Heart left ventricle (tissue), 16 donors: Measurements from ENCODE around the gene SLC4A1AP. TPM values are rescaled to one million over a fixed set of nuclear protein-coding genes. Genes with fewer than 3 reads are reported as not detected.
"Not testable (repeated sequence)": the region's sequence is repeated elsewhere in the genome, so short reads cannot be mapped to it uniquely, and the experiment has no call there.

Source experiments
- ATAC-seq, 4 donors: fragments of 200-7000 bp; cut with Tn5 transposase; one replicate each; pipeline ENCODE4 v1.9.1; 2020 to 2022; ENCODE audit warnings: moderate library complexity in 4 of 4, mild to moderate bottlenecking in 3 of 4, moderate number of reproducible peaks in 1 of 4
- DNase-seq, 5 donors: peaks; one replicate each; pipeline ENCODE4 v3.0.0-alpha.2; 2020
- H3K27ac ChIP-seq, 12 donors: fragments of 200-600 bp; sonication (generic) in 4 of 12; one replicate each; pipeline versions ENCODE4 v1.5.0 to v1.8.0; 2016 to 2022; ENCODE audit warnings: mild to moderate bottlenecking in 2 of 12
- H3K27me3 ChIP-seq, 9 donors: fragments of 200-600 bp; sonication (generic) in 2 of 9; one replicate each; pipeline versions ENCODE4 v1.5.1 to v1.8.0; 2016 to 2022; ENCODE audit warnings: mild to moderate bottlenecking in 3 of 9
- H3K36me3 ChIP-seq, 9 donors: fragments of 200-600 bp; sonication (generic) in 2 of 9; one replicate each; pipeline versions ENCODE4 v1.5.0 to v1.8.0; 2018 to 2022; ENCODE audit warnings: mild to moderate bottlenecking in 2 of 9
- H3K4me1 ChIP-seq, 12 donors: fragments of 200-600 bp; sonication (generic) in 4 of 12; one replicate each; pipeline versions ENCODE4 v1.5.0 to v1.8.0; 2016 to 2022; ENCODE audit warnings: mild to moderate bottlenecking in 3 of 12
- H3K4me3 ChIP-seq, 12 donors: fragments of 200-600 bp; sonication (generic) in 4 of 12; one replicate each; pipeline versions ENCODE4 v1.5.0 to v1.8.0; 2017 to 2022; ENCODE audit warnings: mild to moderate bottlenecking in 9 of 12, moderate library complexity in 4 of 12
- H3K9me3 ChIP-seq, 12 donors: fragments of 200-600 bp; sonication (generic) in 4 of 12; one replicate each; pipeline versions ENCODE4 v1.5.0 to v1.8.0; 2016 to 2022; ENCODE audit warnings: mild to moderate bottlenecking in 1 of 12
- POLR2A ChIP-seq, 2 donors: fragments of 450-650 bp; IDR thresholded peaks; one replicate each; pipeline ENCODE4 v1.6.1; 2017; ENCODE audit warnings: antibody characterized with exemption in 2 of 2, mild to moderate bottlenecking in 2 of 2, moderate library complexity in 2 of 2
- WGBS, 4 donors: extraction: QIAGEN DNeasy Blood & Tissue Kit in 2 of 4; methylation state at CpG; one replicate each; pipeline versions ENCODE4 v1.1.5 to v1.1.7; 2013 to 2018; 5-methylcytosine and 5-hydroxymethylcytosine counted together
- intact Hi-C, 10 donors: fragments of 100-400 bp; cut with DNase I; formaldehyde crosslinking; loops; one replicate each; pipeline versions ENCODE4 v1.11.1 to v1.14.2; 2022
- polyA plus RNA-seq, 2 donors: library from polyadenylated mRNA; stranded (reverse); fragments of 200-250 nt; gene quantifications; one replicate each; pipeline ENCODE4 v1.2.3, GENCODE V29; 2013
- total RNA-seq, 9 donors: library from RNA; depleted of rRNA in 2 of 9; stranded (reverse); fragments of >200 nt in 2 of 9; fragmentation: NEBNext Ultra II Directional in 3 of 9; extraction: Animal tissue kit (Norgen Biotek cat#: 25700) in 3 of 9; gene quantifications; one replicate each; pipeline versions ENCODE4 v1.1.0 to v1.2.4, GENCODE V29; 2016 to 2023
- TF ChIP-seq, protein P1 (sequence below), 12 donors: fragments of 200-600 bp; sonication (generic) in 4 of 12; IDR thresholded peaks; one replicate each; pipeline versions ENCODE4 v1.5.0 to v1.8.0; 2018 to 2022; ENCODE audit warnings: antibody characterized with exemption in 12 of 12, mild to moderate bottlenecking in 5 of 12
- donor health status: ischemic (EF 13 %, LVEDD 7.1; RV severe dilation, severe dysfunction).
- donor health status: healthy with polysubstance abuse.
- donor health status: DM: no; HTN: yes; CAD: no.
- donor health status: DM: no; HTN: no; CAD: no.
- donor health status: ischemic (EF 25% LVEDD 6.9; RV normal size, moderate dysfunction).
- donor health status: ischemic (EF 25% LVEDD 5.7; RV mildly dilated, moderate dysfunction).
- donor health status: healthy.
- donor health status: DM: yes; HTN: yes; CAD: no.
- donor health status: ischemic (EF 35%, LVEDD 5.7; RV mildly dilated, moderate dysfunction).
- donor health status: nonischemic (EF 11% LVEDD 7.7; RV severe dilation, severe dysfunction).
- donor health status: DM: yes; HTN: yes; CAD: no.
- donor health status: PGD.
- donor health status: ischemic (EF 29% LVEDD 5.4; RV normal size, mild dysfunction).
- donor health status: nonischemic (EF 23%, LVEDD 6.1; RV moderate dilation, normal function).

SLC4A1AP gene
- total and polyA plus RNA-seq, 11 donors, result 14.9 to 27.8 (median 22.4) TPM

DNA sequence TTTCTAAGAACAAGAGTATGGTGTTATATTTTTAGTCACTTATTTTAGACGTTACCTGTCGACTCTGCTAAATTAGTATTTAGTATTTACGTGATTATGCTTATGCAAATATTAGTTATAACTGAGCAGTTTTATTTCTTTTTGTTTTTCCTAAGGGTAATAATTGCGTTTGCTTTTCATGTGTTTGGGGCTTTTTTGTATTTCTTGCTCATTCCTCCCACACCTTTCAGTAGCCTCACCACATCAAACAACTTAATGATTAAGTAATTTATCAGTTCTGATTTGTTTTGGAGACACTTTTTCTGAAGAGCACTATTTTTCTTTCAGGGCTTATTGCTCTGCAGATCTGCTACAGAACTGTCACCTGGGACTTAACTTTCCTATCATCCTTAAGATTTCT lies 7.5 kb downstream of the SLC4A1AP start:
- DNase-seq, result no peak
- no peak overlapping the region for H3K27ac ChIP-seq
- no peaks in the 10 kb centered on the region for H3K27me3 ChIP-seq
- H3K4me3 ChIP-seq, result no peak overlapping the region
- whole genome bisulfite sequencing, 4 donors, result 88 to 96% (median 94%) methylated on average over 4 of the region's 4 CpGs
- intact Hi-C loops, result no loop called here
- TF ChIP-seq, protein P1, sequence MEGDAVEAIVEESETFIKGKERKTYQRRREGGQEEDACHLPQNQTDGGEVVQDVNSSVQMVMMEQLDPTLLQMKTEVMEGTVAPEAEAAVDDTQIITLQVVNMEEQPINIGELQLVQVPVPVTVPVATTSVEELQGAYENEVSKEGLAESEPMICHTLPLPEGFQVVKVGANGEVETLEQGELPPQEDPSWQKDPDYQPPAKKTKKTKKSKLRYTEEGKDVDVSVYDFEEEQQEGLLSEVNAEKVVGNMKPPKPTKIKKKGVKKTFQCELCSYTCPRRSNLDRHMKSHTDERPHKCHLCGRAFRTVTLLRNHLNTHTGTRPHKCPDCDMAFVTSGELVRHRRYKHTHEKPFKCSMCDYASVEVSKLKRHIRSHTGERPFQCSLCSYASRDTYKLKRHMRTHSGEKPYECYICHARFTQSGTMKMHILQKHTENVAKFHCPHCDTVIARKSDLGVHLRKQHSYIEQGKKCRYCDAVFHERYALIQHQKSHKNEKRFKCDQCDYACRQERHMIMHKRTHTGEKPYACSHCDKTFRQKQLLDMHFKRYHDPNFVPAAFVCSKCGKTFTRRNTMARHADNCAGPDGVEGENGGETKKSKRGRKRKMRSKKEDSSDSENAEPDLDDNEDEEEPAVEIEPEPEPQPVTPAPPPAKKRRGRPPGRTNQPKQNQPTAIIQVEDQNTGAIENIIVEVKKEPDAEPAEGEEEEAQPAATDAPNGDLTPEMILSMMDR (IDR thresholded peaks at IDR 0.05), result no peak
- no peak for TF ChIP-seq POLR2A (IDR thresholded peaks at IDR 0.05)
- peaks cover 0 to 97% (median 82%) of the 10 kb centered on the region in 9 donors for H3K36me3 ChIP-seq
- H3K4me1 ChIP-seq, result peaks cover 0 to 15% (median 0%) of the 10 kb centered on the region in 12 donors
- no peak for ATAC-seq
- no peaks in the 10 kb centered on the region for H3K9me3 ChIP-seq

DNA sequence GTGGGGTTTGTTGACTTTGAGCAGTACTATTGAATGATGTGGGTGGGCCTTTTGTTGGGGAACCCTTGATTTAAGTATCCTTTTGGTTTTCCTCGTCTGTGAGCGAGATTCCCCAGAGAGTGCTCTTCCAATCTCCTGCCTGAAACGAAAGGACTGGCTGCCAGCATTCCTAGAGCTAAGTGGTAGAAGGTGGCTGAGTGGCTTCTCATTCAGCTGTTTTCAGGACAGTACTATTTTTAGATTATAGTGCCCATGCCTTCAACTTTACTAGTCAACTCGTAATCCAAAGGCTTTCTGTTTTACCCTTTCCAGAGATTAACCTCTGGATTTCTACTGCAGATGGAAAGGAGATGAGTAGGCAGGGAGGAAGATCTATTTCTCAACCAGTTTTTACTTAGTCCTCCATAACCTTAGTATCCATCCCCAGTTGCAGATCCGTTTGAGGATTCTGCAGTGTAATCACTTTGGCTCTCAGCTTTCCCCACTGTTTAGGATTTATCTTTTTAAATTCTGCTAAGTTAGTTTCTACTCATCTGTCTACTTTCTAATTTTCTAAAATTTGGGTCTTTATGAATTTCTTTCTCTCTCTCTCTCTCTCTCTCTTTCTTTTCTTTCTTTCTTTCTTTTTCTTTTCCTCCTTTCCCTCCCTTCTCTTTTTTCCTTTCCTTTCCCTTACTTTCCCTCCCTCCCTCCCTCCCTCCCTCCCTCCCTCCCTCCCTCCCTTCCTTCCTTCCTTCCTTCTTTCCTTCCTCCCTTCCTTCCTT lies 9.2 kb downstream of the SLC4A1AP start:
- Histone ChIP-seq H3K36me3 (peaks cover 0 to 98% (median 84%) of the 10 kb centered on the region in 9 donors), H3K27me3 (no peaks in the 10 kb centered on the region), H3K4me1 (peaks cover 0 to 6% (median 0%) of the 10 kb centered on the region in 12 donors), H3K9me3 (no peaks in the 10 kb centered on the region), H3K4me3 (no peak overlapping the region), H3K27ac (peak overlapping the region in 1 of 12 donors; percentile 48)
- DNase-seq (peak in 1 of 5 donors; percentile 39), ATAC-seq (peak; percentile 80 to 93 (median 90))
- WGBS, 4 donors, result 43 to 59% (median 49%) methylated on average over 5 of the region's 5 CpGs
- TF ChIP-seq POLR2A (IDR thresholded peaks at IDR 0.05), result no peak
- TF ChIP-seq, protein P1 (IDR thresholded peaks at IDR 0.05), result no peak
- intact Hi-C loops, result no loop called here

DNA sequence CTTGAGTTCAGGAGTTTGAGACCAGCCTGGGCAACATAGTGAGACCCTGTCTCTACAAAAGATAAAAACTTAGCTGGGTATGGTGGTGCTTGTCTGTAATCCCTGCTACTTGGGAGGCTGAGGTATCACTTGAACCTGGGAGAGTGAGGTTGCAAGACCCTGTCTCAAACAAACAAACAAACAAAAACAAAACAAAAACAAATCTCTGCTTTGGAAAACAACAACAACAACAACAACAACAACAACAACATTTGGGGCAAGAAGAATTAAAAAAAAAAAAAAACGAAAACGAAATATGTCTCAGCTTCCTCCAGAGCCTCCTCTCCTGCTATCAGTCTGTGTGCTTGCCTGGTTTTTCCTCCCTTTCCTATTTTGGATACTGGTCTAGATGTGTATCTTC lies 16.9 kb downstream of the SLC4A1AP start:
- ATAC-seq, result no peak
- 83 to 88% (median 87%) methylated on average over 2 of the region's 2 CpGs for WGBS, 4 donors
- H3K27ac ChIP-seq, result no peak overlapping the region
- intact Hi-C loops, result loop anchor here in 2 of 10 donors (5.0 kb wide), 1 partner anchor 772 kb away; no protein-coding TSS in a partner anchor
- no peak for DNase-seq
- peaks cover 0 to 94% (median 78%) of the 10 kb centered on the region in 9 donors for H3K36me3 ChIP-seq
- TF ChIP-seq, protein P1 (IDR thresholded peaks at IDR 0.05), result no peak
- TF ChIP-seq POLR2A (IDR thresholded peaks at IDR 0.05), result no peak
- H3K27me3 ChIP-seq, result no peaks in the 10 kb centered on the region
- no peak overlapping the region for H3K4me3 ChIP-seq
- H3K4me1 ChIP-seq, result peaks cover 0 to 30% (median 0%) of the 10 kb centered on the region in 12 donors
- H3K9me3 ChIP-seq, result no peaks in the 10 kb centered on the region

DNA sequence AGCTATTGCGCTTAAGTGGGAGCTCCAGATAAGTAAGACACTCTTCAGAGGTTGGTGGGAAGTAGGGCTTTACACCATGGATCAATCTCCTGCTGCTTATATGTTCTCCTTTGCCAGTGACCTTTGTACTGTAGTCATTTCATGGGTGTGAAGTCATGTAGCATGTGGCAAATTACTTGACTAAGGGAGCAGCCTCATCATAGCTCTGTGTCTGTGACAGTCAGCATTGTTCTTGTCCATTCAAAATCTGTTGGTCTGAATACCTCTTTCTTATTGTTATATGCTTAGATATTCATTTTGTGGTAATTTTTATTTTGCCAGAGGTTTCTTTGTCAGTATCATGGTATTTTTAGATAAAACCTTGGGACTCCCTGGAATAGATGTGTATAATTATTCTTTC lies 18.2 kb downstream of the SLC4A1AP start:
- TF ChIP-seq, protein P1 (IDR thresholded peaks at IDR 0.05), result no peak
- TF ChIP-seq POLR2A (IDR thresholded peaks at IDR 0.05), result no peak
- Histone ChIP-seq H3K27me3 (no peaks in the 10 kb centered on the region), H3K36me3 (peaks cover 3 to 94% (median 78%) of the 10 kb centered on the region in 9 donors), H3K9me3 (no peaks in the 10 kb centered on the region), H3K27ac (peak overlapping the region in 1 of 12 donors; percentile 38), H3K4me3 (no peak overlapping the region), H3K4me1 (peaks cover 0 to 30% (median 0%) of the 10 kb centered on the region in 12 donors)
- 54 to 65% (median 65%) methylated on average over 1 of the region's 1 CpG for WGBS, 4 donors
- DNase-seq, result no peak
- intact Hi-C loops, result loop anchor here in 2 of 10 donors (5.0 kb wide), 1 partner anchor 770 kb away; no protein-coding TSS in a partner anchor
- peak in 2 of 4 donors; percentile 6 to 9 for ATAC-seq

DNA sequence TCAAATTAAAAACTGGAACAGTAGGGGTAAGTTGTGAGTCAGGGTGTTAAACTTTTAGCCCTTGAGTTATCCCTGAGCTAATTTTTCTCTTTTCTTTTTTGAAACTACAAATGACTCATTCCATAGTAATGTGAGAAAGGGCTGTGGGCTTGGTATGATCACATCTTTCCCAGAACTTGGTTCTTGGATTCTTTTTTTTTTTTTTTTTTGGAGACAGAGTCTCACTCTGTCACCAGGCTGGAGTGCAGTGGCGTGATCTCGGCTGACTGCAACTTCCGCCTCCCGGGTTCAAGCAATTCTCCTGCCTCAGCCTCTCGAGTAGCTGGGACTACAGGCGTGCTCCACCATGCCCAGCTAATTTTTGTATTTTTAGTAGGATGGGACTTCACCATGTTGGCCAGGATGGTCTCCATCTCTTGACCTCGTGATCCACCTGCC lies 18.7 kb downstream of the SLC4A1AP start:
- Histone ChIP-seq H3K36me3 (peaks cover 3 to 94% (median 78%) of the 10 kb centered on the region in 9 donors), H3K4me1 (peaks cover 0 to 30% (median 0%) of the 10 kb centered on the region in 12 donors), H3K27ac (peak overlapping the region in 1 of 12 donors; percentile 38)
- intact Hi-C loops, result loop anchor here in 2 of 10 donors (5.0 kb wide), 1 partner anchor 770 kb away; no protein-coding TSS in a partner anchor
- peak in 2 of 4 donors; percentile 33 to 64 for ATAC-seq
- H3K27me3 ChIP-seq, DNase-seq, H3K4me3 ChIP-seq, H3K9me3 ChIP-seq: not testable (repeated sequence)
- 88 to 95% (median 90%) methylated on average over 7 of the region's 7 CpGs for WGBS, 4 donors
